GM18870 (cell line): ENCODE measurements around the gene DNAH14.

ENCODE experiments used
- ATAC-seq: cut with Tn5 transposase; IDR thresholded peaks from one replicate; pipeline ENCODE4 v1.9.1; 2021; ENCODE audit warnings: moderate library complexity; ENCODE audit not compliant: unreplicated experiment

The DNAH14 gene

DNA sequence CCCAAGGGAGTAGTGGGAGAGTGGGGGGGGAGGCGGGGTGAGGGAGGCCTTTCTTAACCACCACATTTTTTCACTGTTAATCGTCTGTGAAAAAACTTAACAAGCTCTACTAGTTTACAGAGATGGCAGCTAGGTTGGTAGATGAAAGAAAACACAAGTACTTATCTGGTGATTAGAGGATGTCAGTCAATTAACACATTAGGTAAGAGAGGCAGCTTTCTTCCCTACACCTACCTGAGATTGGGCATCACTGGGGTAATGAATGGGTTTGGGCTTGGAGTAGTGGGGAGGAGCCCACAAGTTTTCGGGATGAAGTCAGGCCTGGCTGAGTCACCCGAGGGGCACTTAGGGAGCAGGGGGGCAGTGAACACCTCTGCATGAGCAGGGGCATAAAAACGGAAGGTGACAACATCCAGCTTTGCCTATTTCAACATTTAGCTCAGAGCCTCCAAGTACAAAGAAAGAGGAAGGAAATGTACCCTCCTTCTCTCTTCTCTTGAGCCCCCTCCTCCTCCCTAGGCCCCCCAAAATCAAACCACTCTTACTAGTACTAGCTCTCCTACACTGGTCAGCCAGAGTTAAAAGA, 495.8 kb downstream of the DNAH14 start:
- no peak for ATAC-seq

DNA sequence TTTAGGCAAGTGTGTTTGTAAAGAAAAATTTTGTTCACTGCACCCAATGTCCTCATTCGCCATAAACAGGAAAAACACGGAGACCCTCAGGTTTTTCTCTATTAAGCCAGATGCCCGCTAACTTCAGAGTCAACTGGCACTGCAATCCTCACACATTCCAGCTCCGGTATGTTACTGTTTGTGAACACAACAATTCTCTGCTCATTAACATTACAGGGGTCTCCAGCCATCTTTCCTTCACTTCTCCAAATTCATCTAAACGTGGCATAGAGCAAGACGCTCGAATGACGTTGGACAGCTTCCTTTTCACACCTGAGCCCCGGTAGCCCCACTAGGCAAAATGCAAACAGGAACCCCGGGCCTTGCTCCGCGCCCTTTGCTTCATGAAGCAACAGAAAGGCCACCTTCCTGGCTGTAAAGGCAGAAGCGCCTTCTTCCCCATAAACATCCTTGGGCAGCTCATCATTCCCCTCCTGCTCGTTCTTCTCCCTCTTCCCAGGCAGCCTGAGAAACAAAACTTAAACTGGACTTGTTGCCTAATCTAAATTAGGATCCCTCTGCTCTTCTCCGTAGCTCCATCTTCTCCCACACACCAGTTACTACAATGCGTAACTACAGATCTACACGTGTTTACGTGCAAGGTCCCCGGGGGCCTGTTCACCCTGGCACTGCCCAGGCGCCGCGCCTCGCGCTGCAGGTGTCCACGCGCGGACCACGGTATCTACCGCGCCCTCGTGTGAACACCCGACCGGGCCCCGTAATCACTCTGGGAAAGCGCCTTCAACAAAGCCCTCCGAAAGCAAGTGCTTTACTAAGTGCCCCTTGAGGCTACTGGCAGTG, 497.1 kb downstream of the DNAH14 start:
- no peak for ATAC-seq

DNA sequence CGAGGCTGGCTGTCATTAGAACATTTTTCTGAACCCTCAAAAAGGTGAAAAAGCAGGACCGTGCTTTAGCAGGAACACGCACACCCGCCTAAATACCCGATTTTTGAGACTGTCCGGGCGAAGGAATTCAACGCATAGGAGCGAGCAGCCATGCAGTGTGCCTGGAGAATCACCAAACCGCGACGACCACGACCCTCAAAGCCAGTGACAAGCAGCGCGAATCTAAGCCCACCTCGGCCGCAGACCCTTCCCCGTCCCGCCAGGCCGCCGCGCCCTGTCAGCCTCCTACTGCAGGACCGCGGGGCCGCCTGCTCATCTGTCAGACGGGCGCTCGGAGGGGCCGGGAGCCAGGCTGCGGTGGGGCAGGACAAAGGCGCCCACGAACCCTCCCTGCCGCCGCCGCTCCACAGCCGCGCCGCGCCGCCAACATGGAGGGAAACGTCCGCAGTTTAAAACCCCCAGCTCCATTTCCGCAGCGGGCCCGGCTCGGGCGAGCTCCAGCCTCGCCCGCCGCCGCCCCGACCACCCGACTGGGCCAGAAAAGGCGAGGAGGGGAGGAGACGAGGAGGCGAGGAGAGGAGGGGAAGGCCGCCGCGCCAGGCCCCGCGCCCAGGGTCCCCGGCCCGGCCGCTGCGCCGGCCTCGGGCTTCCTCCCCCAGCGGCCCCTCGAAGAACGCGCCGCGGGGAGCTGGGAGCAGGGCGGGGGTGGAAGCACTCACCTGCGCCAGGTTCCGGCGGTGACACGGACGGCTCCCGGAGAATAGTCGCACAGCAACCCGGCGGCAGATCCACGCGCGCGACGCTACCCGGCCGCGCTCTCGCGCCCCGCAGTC, 498.0 kb downstream of the DNAH14 start, which contains the start of gene LBR:
Gene LBR (minus strand): TSS at position 804 of the 833 bp plus-strand sequence. CDS start 3,963 bp downstream, outside the sequence.
- peak; percentile 3 for ATAC-seq

DNA sequence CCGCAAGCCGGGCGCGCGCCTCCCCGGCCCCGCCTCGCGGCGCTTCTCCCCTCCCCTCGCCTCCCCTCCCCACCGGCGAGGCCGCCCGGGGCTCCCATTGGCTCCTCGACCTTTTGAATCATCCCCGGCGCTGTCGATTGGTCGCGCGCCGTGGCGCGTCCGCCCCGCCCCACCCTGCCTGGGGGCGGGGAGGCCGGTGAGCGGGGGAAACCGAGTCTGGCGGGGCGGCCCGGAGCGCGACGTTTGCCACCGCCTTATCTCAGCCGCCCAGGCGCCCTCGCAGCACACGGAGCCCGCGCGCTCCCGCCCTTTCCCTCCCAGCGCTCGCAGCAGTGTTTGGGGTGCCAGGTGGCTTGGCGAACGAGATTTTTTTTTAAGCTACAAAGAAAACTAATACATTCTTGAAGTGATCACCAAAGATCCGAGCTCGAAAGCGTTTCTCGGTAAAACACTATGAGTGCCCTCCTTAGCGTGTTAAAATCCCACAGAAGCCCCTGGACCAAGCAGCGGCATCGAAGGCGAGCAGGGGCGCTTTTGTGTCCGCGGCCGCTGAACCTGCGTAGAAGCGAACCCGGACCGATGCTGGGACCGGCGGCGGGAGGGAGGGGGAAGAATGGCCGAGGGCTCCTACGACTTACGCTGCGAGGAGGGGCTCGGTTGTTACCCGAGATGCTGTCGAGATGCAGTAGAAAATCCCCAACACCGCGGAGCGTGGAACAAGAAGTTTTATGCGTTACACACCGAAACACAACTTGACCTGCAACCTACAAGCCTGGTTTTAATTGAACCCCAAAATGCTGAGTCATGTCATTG, 498.8 kb downstream of the DNAH14 start:
- peak; percentile 62 for ATAC-seq

- no peak for ATAC-seq
These were observed 499.5 kb downstream of the DNAH14 start for GRCh38 chr1:225428881-225429455.

DNA sequence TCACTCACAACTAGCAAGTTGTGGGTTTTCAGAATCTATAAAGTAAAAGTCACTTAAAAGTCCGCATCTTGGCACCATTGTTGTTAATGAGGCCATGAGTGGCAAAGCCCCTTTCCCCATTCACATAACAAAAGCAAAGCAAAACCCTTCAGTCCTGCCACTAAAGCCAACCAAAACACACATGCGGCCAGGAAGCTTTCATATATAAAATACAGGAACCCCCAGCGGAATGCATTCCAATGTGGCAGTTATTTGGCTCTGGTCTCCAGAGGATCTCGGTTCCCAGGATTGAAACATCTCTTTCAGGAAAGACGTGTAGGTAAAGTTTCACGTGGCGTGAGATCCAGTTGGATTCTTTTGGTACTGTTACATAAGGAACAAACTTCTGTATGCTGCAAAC, 500.8 kb downstream of the DNAH14 start:
- ATAC-seq, result no peak

- ATAC-seq, result no peak
These were observed 501.8 kb downstream of the DNAH14 start for GRCh38 chr1:225431081-225431863.

DNA sequence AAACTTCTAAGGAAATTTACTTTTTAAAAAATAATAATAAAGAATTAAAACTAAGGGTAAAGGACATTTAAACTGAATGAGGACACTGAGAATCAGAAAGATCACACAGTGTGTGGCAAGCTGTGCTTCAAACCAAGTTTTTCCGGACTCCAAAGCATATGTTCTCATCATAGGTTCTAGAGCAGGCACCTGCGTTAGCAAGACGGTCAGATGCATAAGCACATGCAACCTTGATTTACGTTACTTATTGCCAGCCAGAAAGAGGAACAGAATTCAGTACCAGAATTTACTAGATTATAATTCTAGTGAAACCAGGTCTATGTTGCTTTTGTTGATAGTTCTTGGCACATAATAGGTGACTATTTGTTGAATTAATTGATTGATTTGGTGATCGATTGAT, 504.6 kb downstream of the DNAH14 start:
- no peak for ATAC-seq

- no peak for ATAC-seq
These were observed 505.6 kb downstream of the DNAH14 start for GRCh38 chr1:225435076-225435475.

DNA sequence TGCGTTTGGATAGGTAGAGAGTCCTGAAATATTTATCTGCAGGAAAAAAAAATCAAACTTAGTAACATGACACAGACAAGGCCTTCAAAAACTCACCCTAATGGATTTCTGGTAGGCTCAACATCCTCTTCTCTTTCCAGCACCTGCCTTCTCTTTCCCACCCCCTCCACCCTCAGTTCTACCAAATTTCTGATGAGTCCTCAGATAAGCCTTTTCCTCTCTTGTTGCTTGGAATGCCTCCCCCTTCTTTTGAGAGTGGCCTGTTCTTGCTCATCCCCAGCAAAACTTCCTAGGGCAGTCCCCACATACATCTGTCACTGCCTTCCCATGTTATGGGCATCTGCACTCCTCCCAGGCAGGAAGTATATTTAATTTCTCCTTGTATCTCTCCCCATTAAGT, 506.0 kb downstream of the DNAH14 start:
- no peak for ATAC-seq

GRCh38 chr1:225435957-225436392, 506.5 kb downstream of the DNAH14 start:
- ATAC-seq, result no peak

DNA sequence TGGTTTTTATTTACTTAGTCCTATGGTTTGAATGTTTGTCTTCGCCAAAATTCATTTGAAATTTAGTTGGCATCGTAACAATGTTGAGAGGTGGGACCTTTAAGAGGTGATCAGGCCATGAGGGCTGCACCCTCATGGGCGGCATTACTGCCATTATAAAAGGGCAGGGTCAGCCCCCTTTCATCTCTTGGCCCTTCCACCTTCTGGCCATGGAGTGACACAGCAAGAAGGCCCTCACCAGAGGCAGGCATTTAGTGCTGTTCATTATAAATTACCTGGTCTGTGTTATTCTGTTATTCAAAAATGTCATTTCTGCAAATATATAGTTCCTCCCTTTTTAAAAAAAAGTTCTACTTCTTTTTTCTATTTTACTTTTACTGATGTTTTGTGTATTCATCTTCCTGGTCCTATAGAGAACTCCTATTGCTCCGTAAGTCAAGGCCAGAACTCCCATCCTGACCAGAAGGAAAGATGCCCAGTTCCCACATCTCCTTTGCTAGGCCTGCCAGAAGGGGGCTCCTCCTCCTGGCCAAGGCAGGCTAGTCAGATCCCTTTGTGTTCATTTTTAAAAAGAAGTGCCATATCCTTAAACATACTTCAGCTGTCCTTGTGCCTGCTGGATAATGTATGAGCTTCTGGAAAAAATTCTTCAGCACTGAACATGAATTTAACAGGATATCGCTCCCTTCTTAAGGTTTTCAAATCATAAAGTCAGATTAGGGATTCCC, 508.4 kb downstream of the DNAH14 start:
- no peak for ATAC-seq

DNA sequence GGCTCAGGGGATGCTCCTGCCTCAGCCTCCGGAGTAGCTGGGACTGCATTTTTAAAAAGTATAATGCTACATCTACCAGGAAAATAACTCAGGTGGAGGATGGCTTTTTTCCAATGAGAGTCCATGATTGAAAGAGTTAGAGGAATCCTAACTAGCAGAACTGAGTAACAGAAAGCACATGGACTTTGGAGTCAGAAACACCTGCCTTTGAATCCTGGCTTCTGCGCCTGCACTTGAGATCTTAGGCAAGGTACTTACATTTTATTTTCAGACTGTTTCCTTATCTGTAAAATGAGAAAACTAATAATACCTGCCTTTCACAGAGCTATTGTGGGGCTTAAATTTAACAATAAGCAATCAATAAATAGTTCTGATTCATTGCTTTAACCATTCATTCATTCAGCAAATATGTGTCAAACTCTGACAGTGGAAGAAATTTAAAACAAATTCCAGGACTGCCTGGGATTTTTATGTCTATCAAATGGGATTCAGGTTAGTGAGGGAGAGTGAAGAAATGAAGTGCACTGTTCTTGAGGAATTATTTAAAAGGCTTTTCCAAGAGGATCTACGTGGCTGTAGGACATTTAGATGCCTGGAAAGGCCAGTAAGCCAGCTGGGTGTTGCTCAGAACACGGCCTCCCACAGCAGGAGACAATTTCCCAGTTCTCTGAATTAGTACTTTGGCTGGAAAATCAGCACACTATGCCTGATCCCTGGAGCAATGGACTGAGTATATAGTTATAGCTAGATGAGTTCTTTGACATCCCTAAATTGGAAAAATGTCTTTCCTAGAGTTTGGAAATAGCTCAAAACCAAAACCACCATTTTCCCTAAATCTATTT, 511.1 kb downstream of the DNAH14 start:
- ATAC-seq, result no peak

DNA sequence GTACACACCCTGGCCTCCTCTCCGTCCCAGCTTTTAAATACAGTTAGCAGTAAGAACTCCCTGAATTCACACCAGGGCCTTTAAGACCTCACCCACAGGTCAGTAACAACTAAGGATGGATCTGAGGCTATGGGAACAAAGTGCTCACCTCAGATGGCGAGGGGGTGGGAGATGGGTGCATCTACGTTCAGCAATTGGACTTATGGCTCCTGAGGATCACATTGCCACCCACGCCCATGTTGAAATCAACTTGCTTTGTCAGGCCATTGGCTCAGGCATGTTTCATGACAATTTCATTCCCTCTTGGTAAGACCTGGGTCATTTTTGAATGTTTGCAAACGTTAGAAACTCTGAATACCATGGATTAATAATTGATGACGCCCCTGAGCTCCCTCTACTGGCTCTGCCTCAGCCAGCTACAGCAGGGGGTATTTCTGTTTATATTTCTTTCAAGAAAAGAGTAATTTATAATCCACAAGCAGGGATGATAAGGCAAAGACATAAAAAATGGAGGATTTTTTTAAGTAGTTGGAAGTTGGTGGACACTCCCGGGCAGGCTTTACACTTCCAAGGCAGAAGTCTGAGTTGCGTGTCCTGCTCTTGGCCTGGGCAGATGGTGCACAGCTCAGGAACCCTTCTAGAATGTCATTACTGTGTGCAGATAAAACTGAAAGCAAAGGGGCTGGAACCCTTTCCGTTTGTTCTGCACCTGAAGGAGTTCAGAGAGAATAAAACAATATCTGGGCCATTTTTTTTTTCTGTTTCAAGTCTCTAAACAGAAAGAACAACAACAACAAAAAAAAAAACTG, 512.0 kb downstream of the DNAH14 start:
- ATAC-seq, result peak; percentile 34

DNA sequence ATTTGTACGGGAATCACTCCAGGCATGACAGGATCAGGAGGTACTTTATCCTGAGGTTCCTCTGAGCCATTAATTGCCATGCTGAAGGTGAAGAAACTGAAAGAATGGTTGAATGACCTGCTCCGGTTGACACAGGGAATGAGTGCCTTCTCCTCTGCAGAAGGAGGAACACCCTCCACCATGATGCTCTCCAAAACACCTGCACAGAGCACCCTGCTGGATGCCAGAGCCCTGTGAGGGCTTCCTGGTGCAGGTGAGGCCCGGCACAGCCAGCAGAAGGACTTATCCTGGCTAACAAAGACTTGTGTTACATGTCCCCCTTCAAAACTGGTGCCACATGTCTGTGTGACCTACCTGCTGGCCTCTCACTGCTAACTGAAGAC, 512.6 kb downstream of the DNAH14 start:
- no peak for ATAC-seq

DNA sequence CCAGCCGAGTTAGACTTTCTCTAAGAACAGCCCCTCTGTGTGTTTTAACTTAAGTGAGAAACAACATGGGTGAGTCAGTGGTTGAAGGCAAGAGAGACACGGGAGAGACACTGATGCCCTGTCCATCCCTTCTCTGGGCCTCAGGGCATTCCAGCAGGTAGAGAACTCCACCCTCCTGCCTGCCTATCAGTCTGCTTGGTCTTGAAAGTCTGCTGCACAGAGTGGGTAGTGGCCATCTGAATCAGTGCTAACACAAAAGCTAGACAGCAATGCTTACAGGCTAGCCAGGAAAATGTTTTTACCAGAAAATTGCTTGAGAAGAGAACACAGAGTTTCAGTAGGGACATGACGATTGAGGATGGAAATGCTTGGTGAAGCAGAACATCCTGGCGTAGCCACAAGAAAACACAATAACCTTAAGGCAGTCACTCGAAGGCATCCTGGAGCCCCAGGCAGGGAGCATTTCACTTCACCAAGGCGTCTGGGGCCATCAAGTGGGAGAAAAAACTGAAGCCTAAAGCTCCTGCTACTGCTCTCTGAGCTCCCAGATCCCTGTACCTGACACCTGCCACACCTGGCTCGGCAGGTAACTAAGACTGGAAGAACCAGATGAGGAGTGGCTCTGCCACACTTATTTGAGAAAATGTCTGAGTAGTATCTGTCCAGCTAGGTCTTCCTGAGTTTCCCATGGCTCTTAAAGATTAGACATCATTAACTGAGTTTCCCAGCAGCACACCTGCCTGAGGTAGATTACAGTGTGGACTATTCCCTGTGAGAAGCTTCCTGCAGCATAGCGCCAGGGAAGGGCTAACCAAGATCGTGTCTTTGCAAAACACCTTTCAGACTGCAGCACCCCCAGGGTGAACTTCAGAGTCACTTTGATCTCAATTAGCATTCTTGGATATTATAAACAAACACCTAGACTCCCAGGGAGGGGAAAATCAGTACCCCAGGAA, 516.4 kb downstream of the DNAH14 start:
- ATAC-seq, result no peak
